Body of pancreas (tissue), 4 donors: ENCODE measurements around the gene CREB3. TPM values are rescaled to one million over a fixed set of nuclear protein-coding genes. Genes with fewer than 3 reads are reported as not detected.

Experiments used
- ATAC-seq: fragments of 150-250 bp; one replicate; pipeline ENCODE4 v1.9.1; 2016
- DNase-seq, 4 donors: peaks; one replicate each; pipeline ENCODE4 v3.0.0-alpha.2; 2019
- H3K27ac ChIP-seq, 4 donors: fragments of 200-600 bp; sonication (generic); 1 replicate in 3 of 4; 2 replicates in 1 of 4; pipeline versions ENCODE4 v1.5.1 to v1.6.1; 2016 to 2019; ENCODE audit warnings: mild to moderate bottlenecking in 1 of 4, mixed read lengths in 1 of 4, moderate library complexity in 1 of 4
- H3K27me3 ChIP-seq, 2 donors: fragments of 200-600 bp; sonication (generic); one replicate each; pipeline ENCODE4 v1.6.0; 2016; ENCODE audit warnings: mild to moderate bottlenecking in 1 of 2
- H3K36me3 ChIP-seq, 2 donors: fragments of 200-600 bp; sonication (generic); replicated peaks in 1 of 2; 2 replicates each; pipeline ENCODE4 v1.5.1; 2016; ENCODE audit warnings: low read depth in 2 of 2; ENCODE audit not compliant: insufficient read depth in 1 of 2
- H3K4me1 ChIP-seq: fragments of 200-600 bp; sonication (generic); one replicate; pipeline ENCODE4 v1.6.0; 2016
- H3K4me3 ChIP-seq, 2 donors: fragments of 200-600 bp; sonication (generic); 1 replicate in 1 of 2; 2 replicates in 1 of 2; pipeline ENCODE4 v1.5.1; 2016 to 2019
- H3K9me3 ChIP-seq, 3 donors: fragments of 200-600 bp; sonication (generic); 1 replicate in 2 of 3; 2 replicates in 1 of 3; pipeline ENCODE4 v1.5.1; 2016
- CTCF ChIP-seq, 7 experiments: fragments of 450-650 bp in 4 of 7; fragments of 200-600 bp in 3 of 7; sonication (generic) in 3 of 7; IDR thresholded peaks; one replicate each; pipeline ENCODE4 v1.5.1; 2016 to 2019; ENCODE audit warnings: antibody characterized with exemption in 7 of 7
- POLR2A ChIP-seq, 3 donors: fragments of 450-650 bp; IDR thresholded peaks; one replicate each; pipeline ENCODE4 v1.6.1; 2016; ENCODE audit warnings: antibody characterized with exemption in 3 of 3, mild to moderate bottlenecking in 2 of 3
- WGBS, 2 donors: methylation state at CpG; one replicate each; pipeline ENCODE4 v1.1.5; 2017; 5-methylcytosine and 5-hydroxymethylcytosine counted together
- intact Hi-C: fragments of 100-400 bp; cut with DNase I; formaldehyde crosslinking; loops from one replicate; pipeline ENCODE4 v1.15.1; 2023
- total RNA-seq, 2 donors: library from RNA; depleted of rRNA; stranded (reverse); fragments of >200 nt; gene quantifications; one replicate each; pipeline ENCODE4 v1.1.0, GENCODE V29; 2016

Gene CREB3
- total RNA-seq, 2 donors from 2014 or later = 31.9 to 32.6 TPM

- peak in 1 of 4 donors; percentile 10 for DNase-seq
- intact Hi-C loops = no loop called here
These were observed 7.8 kb downstream of the CREB3 start for GRCh38 chr9:35740243-35740642.

GRCh38 chr9:35741740-35742139, 9.3 kb downstream of the CREB3 start:
- Histone ChIP-seq H3K36me3 (peaks cover 20 to 40% of the 10 kb centered on the region in 2 donors), H3K9me3 (no peaks in the 10 kb centered on the region), H3K4me3 (no peak overlapping the region), H3K4me1 (peaks cover 13% of the 10 kb centered on the region), H3K27me3 (no peaks in the 10 kb centered on the region), H3K27ac (no peak overlapping the region)
- peak in 1 of 4 donors; percentile 11 for DNase-seq
- intact Hi-C loops = no loop called here
- TF ChIP-seq CTCF (IDR thresholded peaks at IDR 0.05) = no peak
- TF ChIP-seq POLR2A (IDR thresholded peaks at IDR 0.05) = no peak
- 79 to 94% methylated on average over 7 of the region's 7 CpGs for WGBS, 2 donors
- ATAC-seq = no peak

More at GRCh38 chr9:35740243-35740642, 7.8 kb downstream of the CREB3 start:
- no peak for ATAC-seq
- Histone ChIP-seq H3K4me1 (no peaks in the 10 kb centered on the region), H3K27ac (no peak overlapping the region), H3K9me3 (no peaks in the 10 kb centered on the region), H3K27me3 (no peaks in the 10 kb centered on the region), H3K4me3 (no peak overlapping the region), H3K36me3 (peaks cover 20 to 44% of the 10 kb centered on the region in 2 donors)
- no peak for TF ChIP-seq POLR2A (IDR thresholded peaks at IDR 0.05)
- no peak for TF ChIP-seq CTCF (IDR thresholded peaks at IDR 0.05)
- 89 to 97% methylated on average over 5 to 6 of the region's 6 CpGs for WGBS, 2 donors

- 57 to 75% methylated on average over 2 of the region's 2 CpGs for WGBS, 2 donors
- Histone ChIP-seq H3K27ac (no peak overlapping the region), H3K27me3 (no peaks in the 10 kb centered on the region), H3K4me3 (no peak overlapping the region), H3K9me3 (no peaks in the 10 kb centered on the region), H3K4me1 (peaks cover 27% of the 10 kb centered on the region), H3K36me3 (peaks cover 6 to 23% of the 10 kb centered on the region in 2 donors)
- ATAC-seq = no peak
- no peak for DNase-seq
- intact Hi-C loops = no loop called here
- TF ChIP-seq CTCF (IDR thresholded peaks at IDR 0.05) (no peak), POLR2A (IDR thresholded peaks at IDR 0.05) (no peak)
These were observed 11.0 kb downstream of the CREB3 start for GRCh38 chr9:35743452-35743851.

GRCh38 chr9:35743880-35744518, 11.5 kb downstream of the CREB3 start:
- intact Hi-C loops = no loop called here
- H3K4me3 ChIP-seq = no peak overlapping the region
- 76 to 77% methylated on average over 8 of the region's 8 CpGs for WGBS, 2 donors
- H3K27ac ChIP-seq = no peak overlapping the region
- H3K9me3 ChIP-seq = no peaks in the 10 kb centered on the region
- peaks cover 27% of the 10 kb centered on the region for H3K4me1 ChIP-seq
- H3K36me3 ChIP-seq = peaks cover under 1 to 18% of the 10 kb centered on the region in 2 donors
- DNase-seq = peak in 1 of 4 donors; percentile 6
- ATAC-seq = no peak
- H3K27me3 ChIP-seq = no peaks in the 10 kb centered on the region
- TF ChIP-seq CTCF (IDR thresholded peaks at IDR 0.05) = no peak
- no peak for TF ChIP-seq POLR2A (IDR thresholded peaks at IDR 0.05)

GRCh38 chr9:35745569-35745968, 13.1 kb downstream of the CREB3 start:
- ATAC-seq (no peak), DNase-seq (no peak)
- TF ChIP-seq CTCF (IDR thresholded peaks at IDR 0.05) (no peak), POLR2A (IDR thresholded peaks at IDR 0.05) (no peak)
- no peak overlapping the region for H3K4me3 ChIP-seq
- peaks cover 36% of the 10 kb centered on the region for H3K4me1 ChIP-seq
- intact Hi-C loops = no loop called here
- no peaks in the 10 kb centered on the region for H3K9me3 ChIP-seq
- no peak overlapping the region for H3K27ac ChIP-seq
- WGBS, 2 donors = 13 to 25% methylated on average over 1 of the region's 1 CpG
- H3K36me3 ChIP-seq = peaks cover 0 to 6% of the 10 kb centered on the region in 2 donors
- H3K27me3 ChIP-seq = no peaks in the 10 kb centered on the region
